GM04503 (cell line): Measurements from ENCODE around the gene MTG1.

Experiments
- DNase-seq: peaks from one replicate; pipeline ENCODE4 v3.0.0-alpha.2; 2012; ENCODE audit warnings: low read depth

The MTG1 gene, protein sequence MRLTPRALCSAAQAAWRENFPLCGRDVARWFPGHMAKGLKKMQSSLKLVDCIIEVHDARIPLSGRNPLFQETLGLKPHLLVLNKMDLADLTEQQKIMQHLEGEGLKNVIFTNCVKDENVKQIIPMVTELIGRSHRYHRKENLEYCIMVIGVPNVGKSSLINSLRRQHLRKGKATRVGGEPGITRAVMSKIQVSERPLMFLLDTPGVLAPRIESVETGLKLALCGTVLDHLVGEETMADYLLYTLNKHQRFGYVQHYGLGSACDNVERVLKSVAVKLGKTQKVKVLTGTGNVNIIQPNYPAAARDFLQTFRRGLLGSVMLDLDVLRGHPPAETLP

DNA sequence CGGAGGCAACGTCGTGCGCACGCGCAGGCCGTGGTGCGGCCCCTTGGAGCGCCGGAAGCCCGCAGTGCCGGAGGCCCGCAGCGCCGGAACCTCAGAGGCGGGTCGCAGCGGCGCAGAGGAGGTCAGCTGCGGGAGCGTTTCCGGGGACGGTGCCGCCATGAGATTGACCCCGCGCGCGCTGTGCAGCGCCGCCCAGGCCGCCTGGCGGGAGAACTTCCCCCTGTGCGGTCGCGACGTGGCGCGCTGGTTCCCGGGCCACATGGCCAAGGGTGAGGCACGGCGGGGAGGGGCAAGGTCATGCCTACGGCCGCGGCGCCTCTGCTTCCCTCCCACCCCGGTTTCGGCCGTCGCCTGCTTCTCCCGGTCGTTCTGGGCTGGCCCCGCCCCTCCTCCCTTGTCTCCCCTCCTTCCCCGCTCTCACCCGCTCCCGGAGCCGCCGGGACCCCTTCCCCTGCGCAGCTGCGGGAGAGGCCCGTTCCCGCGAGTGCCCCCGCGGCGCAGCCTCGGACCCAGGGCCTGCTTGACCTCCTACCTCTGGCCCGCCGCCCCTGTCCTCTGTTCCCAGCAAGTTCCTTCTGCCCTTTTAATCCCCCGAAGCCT lies at the start of gene MTG1:
MTG1 (plus strand) TSS at position 94 of the 600 bp plus-strand sequence; CDS start at position 158, 64 bp downstream.
- peak; percentile 60 for DNase-seq

DNA sequence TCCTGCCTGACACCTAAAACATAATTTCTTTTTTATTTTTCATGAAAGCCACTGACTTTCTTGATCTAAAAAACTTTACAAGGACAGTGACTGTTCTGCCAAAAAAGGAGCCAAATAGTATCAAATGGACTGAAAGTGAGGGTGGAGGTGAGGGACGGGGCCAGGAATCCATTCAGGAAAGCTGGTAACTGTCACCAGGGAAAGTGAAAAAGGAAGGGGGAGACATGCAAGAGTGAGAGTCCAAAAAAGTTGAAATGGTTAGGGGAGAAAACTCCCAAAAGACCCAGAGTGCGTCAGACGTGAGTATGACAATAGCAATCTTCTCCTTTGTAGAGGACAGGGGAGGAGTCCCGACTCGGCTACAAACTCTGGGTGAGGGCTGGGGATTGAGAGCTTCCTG lies 49.7 kb upstream of the MTG1 start:
- DNase-seq = no peak

DNA sequence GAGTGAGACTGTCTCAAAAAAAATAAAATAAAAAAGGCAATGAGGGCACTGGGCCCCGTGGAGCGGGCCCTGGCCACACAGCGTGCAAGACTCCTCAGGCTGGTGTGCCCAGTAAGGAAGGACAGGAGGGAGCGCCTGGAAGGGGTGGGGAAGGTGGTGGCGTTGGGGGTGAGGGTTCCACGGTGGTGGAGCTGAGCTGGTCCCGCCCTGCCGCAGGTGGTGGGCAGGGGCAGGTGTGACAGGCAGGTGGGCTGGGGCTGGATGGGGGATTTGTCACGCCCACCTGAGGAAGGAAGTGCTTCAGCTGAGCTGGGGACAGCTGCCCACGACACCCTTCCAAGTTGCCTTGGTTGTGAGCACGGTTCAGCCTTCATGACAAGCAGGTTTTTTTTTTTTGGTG lies 47.5 kb upstream of the MTG1 start:
- no peak for DNase-seq

DNA sequence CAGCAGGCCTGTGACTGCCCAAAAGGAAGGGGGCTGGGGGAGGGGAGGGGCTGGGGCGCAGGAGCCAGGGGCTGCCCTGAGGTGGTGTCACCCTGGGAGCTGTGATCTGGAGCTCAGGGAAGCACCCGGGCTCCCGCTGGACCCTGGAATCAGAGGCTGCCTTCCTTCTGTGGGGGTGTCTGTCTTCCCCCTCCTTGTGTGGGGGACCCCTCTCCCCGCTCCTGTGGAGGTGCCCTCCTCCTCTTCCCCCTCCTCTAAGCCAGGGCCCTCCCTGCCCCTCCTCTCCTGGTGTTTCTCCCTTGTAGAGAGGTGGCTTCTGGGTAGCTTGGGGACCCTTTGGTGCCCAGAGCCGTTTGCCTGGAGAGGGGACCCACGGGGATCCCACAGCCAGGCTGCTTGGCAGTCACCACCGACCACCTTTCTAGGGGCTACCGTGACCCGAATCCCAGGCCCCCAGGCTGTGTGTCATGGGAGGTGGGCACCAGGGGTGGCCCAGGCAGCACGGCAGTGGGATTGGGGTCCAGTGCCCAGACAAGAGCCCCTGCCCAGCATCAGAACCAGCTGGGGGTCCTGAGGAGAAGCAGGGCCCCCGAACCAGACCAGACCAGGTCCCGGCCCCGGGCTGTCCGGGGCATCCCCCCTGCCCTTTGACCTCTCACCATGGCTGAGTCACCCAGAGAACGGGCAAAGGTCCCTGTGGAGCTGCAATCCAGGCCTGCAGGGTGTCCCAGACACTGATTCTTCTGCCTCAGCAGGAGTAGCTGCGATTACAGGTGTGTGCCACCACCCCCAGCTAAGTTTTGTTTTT lies 46.0 kb upstream of the MTG1 start:
- no peak for DNase-seq

DNA sequence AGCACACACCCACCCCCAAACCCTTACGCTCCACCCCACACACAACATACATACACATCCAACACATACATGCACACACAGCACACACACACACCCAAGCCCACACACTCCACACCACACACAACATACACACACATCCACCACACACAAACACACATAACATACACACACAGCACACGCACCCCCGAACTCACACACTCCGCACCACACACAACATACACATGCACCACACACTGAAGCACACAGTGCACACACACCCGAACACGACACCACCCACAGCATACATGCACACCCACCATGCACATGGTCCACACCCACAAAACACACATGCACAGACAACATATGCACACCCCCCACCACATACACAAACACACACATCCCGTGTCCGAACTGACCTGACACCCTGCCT lies 44.8 kb upstream of the MTG1 start:
- DNase-seq = no peak

DNA sequence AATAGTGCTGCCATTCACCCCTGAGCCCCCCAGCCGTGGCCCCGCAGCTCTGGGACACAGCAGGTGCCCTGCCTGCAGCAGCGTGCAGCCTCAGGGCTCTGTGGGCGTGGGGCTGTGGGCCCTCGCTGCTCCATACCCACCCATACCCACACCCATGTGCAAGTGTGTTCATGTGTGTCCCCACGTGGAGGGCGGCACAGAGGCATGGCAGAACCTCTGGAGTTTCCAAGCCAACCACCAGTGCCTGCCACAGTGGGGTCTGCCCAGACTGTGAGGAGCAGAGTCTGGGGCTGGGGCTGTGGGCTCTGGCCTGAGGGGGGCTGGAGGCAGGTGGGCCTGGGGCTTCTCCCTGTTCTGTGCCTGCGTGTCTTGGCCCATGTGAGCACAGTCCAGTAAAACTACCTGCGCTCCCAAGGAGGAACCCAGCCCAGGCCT lies 44.4 kb upstream of the MTG1 start:
- no peak for DNase-seq

DNA sequence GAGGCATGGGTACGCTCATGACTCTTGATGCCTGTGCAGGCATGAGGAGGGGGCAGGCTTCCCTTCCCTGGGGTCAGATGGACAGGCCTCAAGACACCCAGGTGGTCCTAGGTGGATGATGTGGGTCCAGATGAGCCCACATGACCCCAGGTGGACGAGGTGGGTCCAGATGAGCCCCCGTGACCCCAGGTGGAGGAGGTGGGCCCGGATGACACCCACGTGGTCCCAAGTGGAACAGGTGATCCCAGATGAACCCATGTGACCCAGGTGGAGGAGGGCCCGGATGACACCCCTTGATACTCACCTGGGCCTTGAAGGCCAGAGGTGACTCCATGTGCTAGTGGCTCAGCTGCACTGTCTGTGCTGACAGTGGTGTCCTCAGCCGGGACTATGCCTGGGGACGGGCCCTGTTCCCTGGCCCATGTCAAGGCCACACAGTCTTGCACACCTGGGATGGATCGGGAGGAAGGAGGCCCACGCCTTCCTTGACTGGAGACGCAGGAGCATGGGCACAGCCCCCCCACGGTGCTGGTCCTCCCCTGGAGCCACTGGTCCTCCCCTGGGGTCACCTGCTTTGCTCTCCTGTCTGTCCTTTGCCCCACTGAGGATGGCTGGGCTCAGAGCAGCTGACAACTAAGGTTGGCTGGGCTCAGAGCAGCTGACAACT lies 43.5 kb upstream of the MTG1 start:
- no peak for DNase-seq

DNA sequence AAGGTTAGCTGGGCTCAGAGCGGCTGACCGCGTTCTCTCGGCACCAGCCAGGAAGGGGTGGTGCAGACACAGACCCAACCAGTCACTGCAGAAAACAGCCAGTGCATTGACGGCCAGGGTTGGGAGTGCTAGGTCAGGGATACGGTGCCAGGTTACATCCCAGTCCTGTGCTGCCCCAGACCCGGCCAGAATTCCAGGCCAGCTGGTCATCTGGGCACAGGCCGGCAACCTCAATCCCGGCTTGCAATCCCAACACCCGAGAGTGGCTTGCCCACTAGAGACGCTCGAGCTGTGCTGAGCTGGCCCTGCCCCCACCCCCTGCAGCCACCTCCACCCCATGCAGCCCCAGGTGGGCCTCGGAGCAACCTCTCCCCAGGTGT lies 43.0 kb upstream of the MTG1 start:
- DNase-seq = no peak

DNA sequence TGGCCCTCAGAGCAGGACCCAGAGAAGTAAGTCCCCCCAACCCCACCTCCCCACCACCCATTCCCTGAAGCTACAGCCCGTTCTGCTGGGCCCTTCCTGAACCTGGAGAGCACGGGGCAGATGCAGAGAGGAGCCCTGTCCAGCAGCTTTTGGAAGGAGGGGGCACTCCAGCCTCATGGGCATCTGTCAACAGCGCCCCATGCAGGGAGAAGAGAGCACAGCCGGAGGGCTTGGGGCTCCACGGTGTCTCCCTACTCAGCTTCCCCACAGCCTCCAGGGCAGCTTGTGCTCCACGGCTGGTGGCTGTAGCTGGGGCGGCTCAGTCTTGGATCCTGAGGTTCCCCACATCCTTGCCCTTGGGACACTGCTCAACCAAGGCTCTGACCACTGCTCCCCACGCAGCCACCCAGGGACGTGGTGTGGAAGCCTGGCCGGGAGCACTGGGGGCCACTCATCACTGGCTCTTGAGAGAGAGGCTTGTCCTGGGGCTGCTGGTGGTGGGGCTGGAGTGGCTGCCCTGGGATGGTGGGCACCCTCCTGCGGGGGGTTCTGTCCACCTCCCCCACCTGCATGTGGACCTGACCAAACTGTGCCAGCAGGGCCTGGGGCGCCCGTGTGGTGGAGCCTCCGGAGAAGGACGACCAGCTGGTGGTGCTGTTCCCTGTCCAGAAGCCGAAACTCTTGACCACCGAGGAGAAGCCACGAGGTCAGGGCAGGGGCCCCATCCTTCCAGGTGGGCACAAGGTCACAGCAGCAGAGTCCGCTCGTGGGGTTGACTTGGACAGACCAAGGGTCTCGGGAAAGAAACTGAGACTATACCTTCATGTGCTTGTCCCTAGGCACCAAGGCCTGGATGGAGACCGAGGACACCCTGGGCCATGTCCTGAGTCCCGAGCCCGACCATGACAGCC lies 42.3 kb upstream of the MTG1 start:
- no peak for DNase-seq

DNA sequence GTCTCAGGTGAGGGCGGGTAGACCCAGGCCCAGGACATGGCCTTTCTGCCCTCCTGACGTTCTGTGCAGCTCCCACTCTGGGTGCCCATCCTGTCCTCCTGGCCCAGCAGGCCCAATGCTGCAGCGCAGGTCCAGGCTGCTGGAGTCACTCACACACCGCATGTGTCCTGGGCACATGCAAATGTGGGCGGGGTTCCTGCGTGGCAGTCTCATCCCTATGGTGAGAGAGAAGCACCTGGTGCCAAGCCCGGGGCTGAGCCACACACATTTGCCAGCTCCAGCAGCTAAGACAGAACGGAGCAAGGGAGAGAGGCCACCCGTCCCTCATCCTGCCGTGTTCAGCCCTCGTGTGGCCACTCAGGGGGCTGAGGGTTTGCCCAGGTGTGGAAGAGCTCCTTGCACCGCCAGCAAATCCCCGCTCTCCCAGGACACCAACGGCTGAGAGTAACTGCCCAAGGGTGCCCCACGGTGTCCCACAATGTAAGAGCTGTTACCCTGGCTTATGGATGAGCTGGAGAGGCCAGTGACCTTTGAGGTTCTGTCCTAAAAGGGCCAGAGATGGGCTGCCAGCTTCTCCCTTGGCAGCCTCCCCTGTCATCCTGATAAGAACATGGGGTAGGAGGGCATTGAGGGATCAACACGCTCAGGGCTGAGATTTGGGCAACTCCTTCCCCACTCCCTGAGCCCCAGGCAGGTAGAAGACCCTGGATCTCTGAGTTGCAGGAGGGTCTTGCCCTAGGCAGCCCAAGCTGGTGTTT lies 40.6 kb upstream of the MTG1 start:
- no peak for DNase-seq

DNA sequence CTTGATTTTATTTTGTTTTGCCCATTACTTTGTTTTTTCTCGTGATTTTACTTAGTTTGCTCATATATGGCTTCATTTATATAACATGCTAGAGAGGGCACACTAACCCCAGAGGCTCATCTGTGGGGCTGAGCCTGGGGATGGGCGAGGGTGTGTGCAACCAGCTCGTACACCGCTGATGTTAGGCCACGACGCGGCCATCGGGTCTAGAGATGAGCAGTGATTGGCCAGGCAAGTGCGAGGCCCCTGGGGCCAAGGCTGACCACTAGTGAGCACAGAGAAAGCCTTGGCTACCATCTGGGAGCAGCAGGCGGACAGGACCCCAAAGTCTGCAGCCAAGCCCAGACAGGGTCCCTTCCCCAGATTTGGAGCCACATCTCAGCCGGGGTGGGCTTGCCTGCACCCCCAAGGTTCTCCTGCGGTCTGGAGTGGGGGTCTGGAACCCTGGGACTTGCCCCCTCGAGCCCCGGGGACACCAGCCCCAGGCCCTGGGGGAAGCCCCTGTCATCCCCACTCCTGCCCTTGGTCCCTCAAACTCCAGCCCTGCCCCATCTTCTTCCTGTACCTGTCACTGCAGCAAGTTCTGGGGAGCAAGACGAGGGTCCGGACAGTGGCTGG lies 39.9 kb upstream of the MTG1 start:
- DNase-seq = no peak

DNA sequence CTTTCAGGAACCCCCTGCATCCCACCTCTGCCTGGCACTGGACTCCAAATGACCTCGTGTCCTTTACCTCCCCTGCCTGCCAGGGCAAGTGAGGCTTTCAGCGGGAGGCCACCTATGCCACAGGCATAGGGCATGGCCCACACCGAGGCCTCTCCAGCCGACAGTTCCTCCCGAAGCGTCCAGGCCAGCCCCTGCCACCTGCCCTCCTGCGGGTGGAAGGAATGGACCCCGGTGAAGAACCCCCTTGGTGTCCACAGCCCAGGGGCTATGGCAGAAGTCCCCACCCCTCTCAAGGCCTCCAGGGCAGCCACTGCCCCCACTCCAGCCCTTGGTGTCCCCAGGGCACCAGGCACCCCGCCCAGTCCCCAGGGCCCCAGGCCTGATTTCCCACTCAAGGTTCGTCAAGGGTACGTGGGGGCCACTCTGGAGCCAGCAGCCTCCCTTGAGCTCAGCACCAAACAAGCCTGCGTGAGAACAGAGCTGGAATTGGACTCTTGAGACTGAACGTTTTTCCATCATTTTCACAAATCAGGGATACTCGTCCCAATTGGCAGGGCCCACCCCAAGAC lies 39.2 kb upstream of the MTG1 start:
- no peak for DNase-seq

DNA sequence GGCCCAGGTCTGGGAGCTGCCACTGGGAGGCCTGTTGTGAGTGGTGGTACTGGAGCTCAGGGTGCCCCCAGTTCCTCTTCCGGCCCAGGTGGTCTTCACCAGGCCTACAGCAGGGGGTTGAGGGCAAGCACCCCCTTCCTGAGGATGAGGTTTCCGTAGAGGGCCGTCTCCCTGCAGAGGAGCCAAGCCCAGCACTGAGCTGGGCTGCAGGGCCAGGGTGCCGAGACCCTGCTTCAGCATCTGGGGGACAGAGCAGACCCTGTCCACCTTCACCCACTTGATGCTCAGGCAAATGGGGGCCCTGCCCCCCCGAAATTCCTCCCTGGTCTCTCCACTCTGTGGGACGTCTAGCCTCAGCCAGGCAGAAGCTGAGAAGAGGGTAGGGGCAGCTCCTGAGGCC lies 38.7 kb upstream of the MTG1 start:
- DNase-seq = no peak

DNA sequence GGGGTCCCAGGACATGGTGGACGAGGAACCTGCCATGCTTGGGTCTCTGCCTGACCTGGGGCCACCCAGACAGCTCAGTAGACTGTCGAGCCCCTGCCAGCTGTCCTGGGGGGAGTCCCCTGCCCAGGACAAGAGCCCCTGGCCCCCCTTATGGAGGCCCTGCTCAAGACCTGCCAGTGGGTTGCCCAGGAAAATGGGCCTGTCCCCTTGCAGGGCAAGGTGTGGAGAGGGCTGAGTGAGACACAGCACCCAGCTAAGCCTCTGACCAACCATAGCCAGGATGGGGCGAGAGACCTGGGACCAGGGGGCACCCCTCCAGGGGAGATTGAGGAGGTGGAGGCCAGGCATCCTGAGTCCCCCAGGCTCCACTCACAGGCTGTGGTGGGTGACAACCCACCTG lies 38.0 kb upstream of the MTG1 start:
- no peak for DNase-seq

DNA sequence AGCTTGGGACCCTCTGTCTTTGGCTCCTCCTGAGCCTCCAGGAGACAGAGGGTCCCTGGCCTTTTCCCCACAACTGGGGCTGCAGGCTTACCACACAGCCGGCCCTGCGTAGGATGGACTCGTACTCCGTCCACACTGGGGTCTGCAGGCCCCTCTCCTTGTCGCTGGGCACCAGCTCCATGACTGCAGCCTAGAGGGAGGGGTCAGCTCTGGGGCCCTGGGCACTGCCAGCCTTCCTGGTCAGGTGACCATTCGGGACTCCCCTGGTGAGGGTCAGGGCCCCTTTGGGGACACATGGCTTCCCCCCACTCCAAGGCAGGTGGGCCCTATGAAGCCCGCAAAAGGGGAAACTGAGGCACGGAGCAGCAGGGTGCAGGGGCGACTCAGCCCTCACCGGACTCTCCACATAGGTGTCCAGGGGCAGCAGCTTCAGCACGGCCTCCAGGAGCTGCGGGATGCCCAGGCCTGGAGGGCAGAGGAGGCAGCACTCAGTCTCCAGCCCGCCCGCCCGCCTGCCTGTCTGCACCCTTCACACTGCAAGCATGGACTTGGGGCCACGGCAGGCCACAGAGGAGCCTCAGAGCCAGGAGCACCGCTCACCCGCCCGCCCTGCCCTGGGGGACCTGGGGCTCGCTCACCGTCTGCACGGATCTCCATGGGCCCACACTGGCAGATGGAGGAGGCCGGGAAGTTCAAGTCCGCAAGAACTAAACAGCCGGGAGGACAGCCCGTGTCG lies 37.2 kb upstream of the MTG1 start:
- no peak for DNase-seq

DNA sequence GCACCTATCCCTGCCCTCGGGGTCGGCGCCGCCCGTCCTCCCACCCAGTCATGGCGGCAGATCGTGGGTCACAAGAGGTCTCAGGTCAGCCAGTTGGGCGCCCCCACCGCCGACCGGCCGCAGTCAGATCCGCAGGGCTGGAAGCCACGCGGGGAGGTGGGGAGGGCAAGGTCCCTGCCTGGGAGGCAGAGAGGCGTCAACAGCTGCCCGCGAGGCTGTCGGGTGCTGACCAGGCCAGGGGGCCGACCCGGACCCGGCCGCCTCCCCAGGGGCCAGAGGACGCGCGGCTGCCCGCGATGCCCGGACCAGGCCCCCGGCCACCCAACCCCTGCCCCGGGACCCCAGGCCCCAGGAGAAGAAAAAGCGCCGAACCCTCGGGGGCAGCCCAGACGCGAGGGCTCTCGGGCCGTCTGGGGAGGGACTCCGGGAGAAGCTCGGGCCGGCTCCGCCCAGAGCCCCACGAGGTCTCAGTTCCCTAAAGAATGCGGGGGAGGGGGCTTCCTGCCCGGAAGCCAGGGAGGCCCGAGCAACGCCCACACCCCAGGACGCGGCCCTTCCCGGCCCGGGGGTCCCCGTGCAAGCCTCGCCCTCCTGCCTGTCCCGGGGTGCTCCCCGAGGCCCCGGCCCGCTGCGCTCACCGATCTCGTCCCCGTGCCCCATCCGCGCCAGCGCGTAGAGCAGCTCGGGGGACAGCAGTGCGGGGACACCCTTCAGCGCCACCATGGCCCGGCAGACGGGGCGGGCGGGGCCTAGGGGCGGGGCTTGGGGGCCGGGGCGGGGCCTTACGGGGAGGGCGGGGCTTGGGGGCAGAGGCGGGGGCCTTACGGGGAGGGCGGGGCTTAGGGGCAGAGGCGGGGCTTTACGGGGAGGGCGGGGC lies 36.4 kb upstream of the MTG1 start, which contains the start of gene FUOM:
FUOM (minus strand) TSS at position 735 of the 877 bp plus-strand sequence; CDS start at position 723, 12 bp downstream.
- DNase-seq = no peak

DNA sequence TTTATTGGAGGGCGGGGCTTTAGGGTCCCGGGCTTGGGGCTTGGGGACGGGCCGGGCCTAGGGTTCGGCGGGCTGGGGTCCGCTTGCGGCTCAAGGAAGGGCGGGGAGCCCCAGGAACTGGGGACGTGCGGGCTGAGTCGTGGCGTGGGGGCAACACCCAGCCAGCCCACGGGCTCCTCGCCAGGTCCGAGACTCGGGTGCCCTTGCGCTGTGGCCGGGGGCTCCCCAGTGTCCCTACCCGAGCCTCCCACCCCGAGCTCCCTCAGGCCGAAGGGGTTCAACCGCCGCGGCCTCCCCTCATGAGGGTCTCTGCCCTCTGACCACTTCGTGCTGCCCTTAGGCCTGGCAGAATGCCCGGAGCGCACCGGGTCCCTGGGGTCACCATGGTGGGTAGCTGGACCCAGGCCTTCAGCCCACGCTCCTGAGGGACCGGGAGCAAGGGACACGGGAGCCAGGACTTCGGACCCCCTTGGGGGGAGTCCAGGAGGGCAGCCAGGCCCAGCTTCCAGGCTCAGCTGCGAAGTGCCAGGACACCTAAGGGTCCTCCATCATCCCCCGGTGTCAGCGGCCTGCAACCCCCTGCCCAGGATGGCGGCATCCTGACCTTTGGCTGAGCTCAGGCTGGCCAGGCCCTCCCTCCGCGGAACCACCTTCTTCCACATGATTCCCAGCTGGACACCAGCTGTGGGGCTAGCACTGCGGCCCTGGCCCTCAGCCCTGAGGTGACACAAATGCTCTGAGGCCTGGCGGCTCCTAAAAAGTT lies 35.6 kb upstream of the MTG1 start:
- no peak for DNase-seq
